NCI-H1105 treated with DMSO at 0.1 percent for 48 hours (cell line): ENCODE data around the gene RINL.
A peak's percentile ranks its signal among the peaks of the same experiment; 100 is the strongest.

ENCODE experiments used
- DNase-seq: peaks from one replicate; lab custom pipeline; 2025; lab: John Stamatoyannopoulos, UW

RINL gene

DNA sequence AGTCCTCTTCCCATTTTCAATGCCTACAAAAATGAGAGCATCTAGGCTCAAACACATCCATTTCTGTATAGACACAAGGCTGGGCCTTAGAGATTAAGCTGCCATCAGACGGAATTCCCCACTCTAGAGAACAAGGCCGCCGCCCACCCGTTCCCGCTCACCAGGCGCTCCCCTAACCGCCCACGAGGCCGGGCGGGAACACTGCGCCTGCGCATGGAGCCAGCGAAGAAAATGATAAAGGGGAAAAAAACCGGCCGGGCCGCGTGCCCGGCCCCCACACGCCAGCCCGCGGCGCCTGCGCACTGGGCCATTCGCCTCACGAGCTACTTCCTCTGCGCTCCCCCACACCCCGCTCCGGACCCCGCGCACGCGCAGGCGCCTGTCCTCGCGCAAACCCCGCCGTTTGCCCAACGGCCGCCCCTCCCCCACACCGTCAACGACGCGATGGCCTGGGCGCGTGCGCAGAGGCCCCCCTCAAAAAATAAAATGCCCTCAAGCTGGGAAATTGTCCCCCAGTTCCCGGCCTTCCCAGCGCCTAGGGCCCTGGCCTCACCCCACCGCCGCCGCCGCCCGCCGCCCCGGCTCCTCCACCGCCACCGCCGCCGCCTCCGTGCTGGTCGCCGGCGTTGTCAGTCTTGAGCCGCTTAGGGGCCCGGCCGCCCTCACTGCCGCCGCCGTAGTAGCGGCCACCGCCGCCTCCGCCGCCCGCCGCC lies 28.8 kb downstream of the RINL start:
- peak; percentile 95 for DNase-seq

DNA sequence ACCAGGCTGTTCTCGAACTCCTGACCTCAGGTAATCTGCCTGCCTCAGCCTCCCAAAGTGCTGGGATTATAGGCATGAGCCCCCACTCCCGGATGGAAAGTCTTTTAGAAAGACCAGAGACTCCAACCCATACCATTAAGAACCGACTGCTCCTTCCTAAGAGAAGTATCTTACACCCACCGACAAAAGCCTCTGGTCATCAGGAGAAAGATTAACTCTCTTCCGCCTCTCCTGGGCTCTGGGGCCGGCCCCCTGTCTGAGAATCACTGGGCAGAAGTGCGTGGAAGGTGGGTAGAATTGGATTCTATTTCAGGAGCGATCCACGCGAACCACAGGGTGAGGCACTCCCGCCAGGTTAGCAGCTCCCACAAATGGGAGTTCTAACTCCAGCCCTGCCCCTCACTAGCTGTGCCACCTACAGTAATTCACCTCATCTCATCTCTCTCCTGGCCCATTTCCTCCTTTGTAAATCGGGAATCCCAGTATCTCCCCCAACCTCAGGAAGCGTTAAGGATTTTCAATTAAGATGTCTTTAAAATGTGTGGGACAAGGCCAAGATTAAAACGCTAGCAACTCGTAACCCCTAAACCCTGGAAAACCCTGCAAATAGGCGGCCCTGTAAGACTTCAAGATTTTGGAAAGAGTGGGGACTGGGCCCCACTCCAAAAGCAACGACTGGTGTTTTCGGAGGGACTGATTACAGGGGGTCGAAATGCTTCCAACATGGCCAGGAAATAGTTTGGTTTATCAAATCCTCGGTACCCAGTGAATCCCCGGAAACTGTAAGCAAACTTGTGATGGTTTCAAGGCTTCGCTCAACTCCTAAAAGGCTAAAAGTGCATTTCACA lies 29.6 kb downstream of the RINL start:
- no peak for DNase-seq

DNA sequence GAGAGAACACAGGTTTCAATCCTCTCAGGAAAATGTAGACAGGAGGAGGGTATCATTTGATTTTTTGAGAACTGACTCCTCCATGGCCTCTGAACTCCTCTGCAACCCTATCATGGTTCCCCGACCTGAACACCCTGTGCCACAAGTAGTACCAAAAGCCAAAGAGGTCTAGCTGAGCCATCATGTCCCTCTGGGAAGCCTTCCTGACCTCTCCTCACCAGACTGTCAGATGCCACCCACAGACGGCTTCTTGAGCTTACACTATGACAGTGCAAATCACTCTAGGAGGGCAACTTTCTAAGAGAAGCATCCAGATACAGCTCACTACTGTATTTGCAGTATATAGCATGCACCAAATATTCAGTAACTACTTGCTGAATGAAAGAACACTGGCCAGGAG lies 32.0 kb downstream of the RINL start:
- DNase-seq = no peak

DNA sequence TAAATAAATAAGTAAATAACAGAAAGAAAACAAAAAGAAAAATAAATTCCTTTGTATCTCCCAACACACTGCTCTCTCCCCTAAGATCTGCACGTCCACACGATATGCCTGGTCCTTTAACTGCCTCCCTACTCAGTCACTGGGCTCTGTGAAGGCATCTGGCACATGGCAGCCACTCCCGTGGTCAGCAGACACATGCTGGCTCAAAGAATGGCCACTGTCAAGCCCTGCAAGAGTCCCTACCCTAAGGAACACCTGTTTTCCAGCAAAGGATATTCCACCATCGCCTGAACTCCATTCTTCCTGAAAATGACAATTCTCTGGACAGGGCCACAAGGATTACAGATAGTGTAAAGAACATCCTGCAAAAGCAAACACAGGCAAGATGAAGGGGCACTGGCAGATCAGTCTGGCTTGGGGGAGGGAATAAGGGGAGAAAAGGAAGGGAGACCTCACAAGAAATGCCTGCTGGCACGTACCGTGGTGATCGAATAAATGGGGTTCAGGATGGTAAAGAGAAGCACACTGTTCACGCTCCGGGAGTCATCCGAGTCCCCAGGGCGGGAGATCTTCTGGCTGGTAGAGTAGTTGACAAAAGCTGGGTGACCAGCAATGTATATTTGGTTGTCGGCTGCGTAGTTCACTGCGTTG lies 32.6 kb downstream of the RINL start:
- DNase-seq = no peak

GRCh38 chr19:38844093-38844686 lies 33.9 kb downstream of the RINL start:
- no peak for DNase-seq

GRCh38 chr19:38843175-38843758 lies 34.8 kb downstream of the RINL start:
- DNase-seq = no peak

GRCh38 chr19:38842439-38843174 lies 35.5 kb downstream of the RINL start:
- no peak for DNase-seq

DNA sequence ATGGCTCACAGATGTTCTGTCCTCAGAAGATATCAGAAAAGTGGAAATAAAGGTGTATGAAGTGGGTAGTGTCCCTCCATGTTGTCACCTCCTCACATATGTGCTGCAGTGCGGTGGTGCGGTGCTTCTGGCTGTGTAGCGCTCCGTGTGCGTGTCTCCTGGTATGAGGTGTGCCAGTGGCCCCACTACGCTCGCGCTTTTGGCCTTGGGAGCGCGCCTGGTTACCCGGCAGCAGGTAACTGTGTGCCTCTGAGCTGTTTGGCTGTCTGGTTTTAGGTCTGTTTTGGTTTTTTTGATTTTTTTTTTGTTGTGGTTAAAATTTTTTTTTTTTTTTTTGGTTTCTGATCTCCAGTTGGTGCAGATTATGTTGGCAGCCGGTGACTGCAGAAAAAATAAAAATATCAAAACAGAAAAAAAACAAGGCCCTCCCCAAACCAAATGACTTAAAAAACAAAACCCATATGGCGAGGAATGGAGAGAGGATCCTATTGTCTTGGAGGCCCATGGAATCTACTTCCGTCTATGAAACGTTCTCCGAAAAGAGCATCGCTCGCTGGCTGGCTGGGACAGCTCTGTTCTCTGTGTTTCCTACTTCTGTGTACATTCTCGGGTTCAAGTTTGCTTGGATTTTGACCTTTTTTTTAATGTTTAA lies 36.2 kb downstream of the RINL start:
- DNase-seq = no peak

- DNase-seq = no peak
Measured at GRCh38 chr19:38841180-38841766, 36.8 kb downstream of the RINL start.

DNA sequence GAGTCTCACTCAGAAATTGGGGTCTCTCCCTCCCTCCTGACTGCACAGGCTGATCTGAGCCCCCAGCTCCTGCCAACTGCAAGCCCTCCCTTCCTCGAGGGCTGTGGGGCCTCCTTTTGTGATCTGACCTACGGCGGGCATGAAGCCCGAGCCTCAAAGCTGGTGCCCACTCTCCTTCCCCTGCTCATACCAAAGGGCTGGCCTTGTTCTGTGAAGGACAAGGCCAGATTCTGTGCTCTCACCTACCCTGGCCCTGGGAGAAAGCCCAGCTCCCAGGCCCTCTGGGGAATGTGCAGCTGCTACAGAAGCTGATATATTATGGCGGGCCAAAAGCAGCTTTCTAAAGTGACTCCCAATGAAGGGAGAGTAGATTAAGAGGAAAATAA lies 37.5 kb downstream of the RINL start:
- DNase-seq = no peak

DNA sequence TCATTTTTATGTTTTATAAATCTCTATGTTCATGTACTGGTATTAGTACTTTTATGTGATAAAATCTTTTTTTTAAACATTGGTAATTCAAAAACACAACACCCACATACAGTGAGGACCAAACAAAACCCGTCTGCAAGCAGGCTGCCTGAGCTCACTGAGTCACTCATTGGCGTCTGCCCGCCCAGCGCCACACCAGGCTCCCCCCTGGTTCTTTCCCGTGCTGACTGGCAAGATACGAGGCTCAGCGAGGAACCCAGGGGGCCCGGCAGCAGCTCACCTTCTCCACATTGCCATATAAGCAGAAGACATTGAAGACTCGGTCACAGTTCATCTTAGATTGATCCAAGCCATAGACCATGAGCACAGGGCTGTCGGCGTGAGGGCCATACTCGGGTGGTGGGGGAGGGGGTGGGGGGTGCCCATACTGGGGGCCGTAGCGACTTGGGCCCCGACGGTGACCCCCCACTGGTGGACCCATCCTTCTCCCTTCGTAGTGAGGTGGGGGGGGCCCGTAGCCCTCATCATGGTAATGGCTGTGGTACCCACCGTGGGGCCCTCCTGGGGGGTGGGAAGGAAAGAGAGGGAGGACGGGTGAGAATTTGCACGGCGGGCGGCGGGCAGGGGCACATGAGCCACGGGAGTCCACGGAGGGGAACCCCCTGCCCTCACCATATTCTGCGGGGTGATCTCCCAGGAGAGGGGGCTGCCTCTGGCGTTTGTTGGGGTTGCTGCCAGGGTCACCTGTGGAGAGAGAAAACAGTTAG lies 38.1 kb downstream of the RINL start:
- DNase-seq = no peak

- no peak for DNase-seq
Measured at GRCh38 chr19:38838986-38839761, 38.9 kb downstream of the RINL start.

GRCh38 chr19:38838208-38838985 lies 39.7 kb downstream of the RINL start:
- no peak for DNase-seq

- no peak for DNase-seq
Measured at GRCh38 chr19:38837656-38838121, 40.4 kb downstream of the RINL start.

DNA sequence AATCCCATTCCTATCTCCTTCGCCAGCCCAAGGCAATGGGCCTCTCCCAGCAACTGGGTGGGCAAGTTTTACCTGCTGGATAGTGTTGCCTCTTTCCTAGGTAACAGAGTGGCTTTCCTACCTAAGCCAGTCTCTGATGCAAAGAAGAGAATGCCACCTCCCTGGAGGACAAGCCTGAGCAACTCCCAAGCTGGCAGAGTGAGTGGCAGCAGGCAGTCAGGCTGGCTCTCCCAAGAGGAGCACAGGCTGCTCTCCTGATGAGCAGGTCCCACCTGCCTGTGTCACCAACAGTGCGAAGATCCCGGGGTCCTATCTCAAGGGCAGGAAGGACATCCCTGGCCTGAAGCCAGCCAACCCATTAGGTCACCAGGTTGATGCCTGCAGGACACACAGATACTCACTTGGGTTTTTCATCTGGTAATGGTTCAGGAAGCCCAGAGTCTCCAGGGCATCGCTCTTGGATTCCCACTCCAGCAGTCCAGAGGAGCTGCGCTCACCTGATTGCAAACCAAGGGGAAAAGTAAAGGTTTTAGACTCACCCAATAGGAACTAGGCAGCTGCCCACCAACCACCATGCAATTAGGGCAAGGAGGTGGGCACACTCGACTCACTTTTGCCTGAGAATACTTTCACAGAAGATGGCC lies 41.0 kb downstream of the RINL start:
- no peak for DNase-seq

DNA sequence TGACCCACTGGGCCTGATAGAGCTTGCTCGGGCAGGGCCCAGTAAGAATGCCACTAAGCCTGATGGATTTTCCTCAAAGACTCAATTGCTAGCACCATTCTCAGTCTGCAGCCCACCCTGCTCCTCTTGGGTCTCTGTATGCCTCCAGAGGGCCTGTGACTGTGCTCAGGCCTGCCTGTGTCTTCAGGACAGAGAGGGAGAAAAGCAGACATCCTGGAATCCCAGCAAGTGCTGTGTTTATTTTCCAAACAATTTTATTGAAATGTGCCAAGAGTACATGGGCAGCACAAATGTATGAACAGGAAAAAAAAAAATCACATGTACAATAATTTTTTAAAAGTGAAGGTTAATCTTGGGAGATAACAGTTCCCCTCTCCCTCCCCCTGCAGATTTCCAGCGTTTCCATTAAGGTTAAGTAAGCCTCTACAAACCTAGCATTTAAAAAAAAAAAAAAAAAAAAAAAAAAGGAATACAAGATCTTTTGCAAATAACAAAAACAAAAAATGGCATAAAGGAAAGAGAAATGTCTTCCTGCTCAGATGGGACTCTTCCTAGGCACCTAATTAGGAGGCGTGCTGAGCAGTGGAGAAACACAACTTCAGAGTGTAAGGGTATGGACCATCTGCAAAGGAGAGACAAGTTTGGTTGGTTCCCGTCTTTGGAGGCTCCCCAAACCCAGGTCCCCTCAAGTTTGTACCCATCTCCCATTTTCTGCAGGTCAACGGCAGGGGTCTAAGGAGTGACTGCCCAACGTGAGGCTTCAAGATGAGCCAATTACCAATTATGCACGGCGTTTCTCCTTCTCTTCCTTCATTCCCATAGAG lies 41.7 kb downstream of the RINL start:
- no peak for DNase-seq

DNA sequence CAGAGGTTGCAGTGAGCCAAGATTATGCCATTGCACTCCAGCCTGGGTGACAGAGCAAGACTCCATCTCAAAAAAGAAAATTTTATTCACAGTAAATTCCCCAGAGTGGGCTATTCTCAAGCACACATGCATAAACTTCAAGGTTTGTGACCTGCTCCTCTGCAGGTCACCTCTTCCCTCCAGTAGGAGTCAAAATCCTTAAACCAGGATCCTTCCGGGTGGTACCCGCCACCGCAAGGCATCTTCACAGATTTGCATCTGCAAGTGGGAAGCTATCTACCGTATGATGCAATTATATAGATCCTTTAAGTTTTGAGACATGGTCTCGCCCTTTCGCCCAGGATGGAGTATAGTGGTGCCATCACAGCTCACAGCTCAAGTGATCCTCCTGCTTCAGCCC lies 43.5 kb downstream of the RINL start:
- DNase-seq = no peak
